IPS-18c (cell line): ENCODE measurements around the gene MYH15.
"Not testable (repeated sequence)": the region's sequence is repeated elsewhere in the genome, so short reads cannot be mapped to it uniquely, and the experiment has no call there.

Source experiments
- H3K4me3 ChIP-seq: 2 replicates; pipeline ENCODE4 v1.7.0; 2013; ENCODE audit warnings: low read depth, mild to moderate bottlenecking, low read length, moderate library complexity; ENCODE audit not compliant: insufficient read depth
- H3K9me3 ChIP-seq: one replicate; pipeline ENCODE4 v1.6.1; 2013; ENCODE audit warnings: mild to moderate bottlenecking, low read length, moderate library complexity; ENCODE audit not compliant: control insufficient read depth, insufficient read depth

MYH15 gene

DNA sequence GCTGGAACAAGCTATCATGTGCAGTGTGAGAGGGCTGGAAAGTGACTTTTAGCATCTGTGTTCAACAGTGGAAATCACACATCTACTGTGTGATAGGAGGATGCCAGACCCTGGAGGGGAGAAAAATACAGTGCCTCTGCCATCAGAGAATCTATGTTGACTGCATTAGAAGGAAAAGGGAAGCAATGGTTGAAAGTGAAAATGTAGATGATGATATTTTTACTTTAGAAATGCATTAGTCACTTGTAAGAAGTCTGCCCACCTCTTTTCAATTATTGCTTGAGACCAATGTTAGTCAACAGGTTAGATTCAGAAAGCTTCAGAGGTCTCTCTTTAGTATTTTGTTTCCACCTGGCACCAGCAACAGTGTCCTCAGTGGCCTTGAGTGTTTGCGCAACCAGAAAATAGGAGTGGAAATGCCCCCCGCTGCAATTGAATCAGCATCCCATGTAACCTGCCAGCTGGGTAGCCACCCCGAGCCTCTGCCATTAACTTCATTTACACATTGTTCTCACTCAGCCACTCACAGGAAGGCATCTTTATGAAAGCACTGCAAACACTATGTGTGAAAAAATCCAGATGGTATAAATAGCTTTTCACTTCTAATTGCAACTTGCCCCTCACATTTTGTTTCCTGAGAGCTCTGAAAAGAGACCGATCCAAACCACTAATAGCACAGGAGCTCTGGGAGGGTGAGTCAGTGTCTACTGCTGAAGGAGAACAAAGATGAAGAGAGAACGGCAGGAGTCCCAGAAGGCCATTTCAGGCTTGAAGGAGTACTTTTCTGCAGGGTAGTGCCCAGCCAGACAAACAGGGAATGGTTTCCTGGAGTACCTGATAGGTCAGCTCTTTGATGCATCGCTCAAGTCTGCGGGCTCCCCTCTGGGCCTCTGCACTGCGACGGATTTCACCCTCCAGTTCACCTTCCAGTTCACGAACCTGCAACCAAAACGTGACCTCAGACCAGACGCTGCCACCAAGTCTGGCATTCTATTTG, 122.0 kb downstream of the MYH15 start:
- H3K9me3 ChIP-seq: no peaks in the 10 kb centered on the region
- no peak overlapping the region for H3K4me3 ChIP-seq

DNA sequence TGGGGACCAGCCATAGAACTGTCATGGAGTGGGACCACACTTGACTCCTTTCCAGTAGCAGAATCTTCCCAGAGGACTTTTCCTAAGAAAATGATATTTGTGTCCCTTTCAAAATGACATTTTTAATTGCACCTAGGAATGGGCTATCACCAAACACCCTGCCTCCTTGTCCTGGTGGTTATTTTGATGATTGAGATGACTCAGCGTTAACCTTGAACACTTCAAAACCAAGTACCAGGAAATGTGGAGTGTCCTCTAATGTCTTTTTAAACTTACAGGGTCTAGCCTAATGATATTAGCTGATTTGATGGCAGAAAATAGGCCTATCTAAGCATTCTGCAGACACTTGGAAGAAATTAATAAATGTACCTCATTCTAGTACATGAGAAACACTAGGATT, 123.3 kb downstream of the MYH15 start:
- Histone ChIP-seq H3K9me3 (no peaks in the 10 kb centered on the region), H3K4me3 (no peak overlapping the region)

DNA sequence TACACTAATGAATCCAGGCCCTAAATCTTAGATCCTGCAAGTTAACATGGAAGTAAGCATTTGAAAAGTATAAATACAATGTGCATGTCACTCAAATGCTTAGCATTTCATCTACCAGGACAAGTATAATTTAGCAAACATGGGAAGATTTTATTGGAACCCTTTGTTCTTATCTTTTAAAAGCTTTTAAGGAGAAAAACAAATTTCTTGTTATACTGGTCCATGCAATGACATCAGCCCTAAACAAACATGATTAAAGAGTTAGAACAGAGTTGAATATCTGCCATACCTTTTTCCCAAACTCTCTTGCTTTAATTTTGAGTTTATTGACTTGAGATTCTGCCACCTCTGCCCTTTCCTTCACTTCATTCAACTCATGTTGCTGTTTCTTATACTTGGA, 127.1 kb downstream of the MYH15 start:
- Histone ChIP-seq H3K4me3 (no peak overlapping the region), H3K9me3 (no peaks in the 10 kb centered on the region)

DNA sequence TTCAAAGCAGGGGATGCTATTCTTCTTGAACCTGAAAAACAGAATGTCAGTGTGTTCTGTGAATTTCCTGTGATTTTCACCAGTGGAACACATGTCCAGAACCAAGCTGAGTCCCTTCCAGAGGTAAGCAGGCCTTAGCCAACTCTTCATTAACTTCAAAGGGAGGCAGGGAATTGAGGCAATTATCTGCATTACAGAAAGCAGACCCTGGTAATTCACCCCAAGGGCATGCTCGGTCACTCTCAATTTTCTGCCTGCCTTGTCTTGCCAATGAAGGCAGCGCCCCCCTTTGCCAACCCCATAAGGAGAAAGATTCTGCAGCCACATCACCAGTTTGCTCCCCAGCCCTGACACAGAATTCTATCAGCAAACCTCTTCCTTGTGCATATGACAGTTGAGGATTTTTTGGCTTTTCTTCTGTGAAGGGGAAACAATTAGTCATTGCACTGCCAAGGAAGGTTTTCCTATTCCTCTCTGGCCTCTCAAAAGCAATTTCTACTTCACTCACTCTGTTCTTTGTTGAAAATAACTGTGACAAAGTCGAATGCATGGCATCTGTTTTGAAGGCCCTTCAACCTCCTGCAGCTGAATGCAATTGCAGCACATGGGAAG, 128.8 kb downstream of the MYH15 start:
- Histone ChIP-seq H3K9me3 (no peaks in the 10 kb centered on the region), H3K4me3 (no peak overlapping the region)

DNA sequence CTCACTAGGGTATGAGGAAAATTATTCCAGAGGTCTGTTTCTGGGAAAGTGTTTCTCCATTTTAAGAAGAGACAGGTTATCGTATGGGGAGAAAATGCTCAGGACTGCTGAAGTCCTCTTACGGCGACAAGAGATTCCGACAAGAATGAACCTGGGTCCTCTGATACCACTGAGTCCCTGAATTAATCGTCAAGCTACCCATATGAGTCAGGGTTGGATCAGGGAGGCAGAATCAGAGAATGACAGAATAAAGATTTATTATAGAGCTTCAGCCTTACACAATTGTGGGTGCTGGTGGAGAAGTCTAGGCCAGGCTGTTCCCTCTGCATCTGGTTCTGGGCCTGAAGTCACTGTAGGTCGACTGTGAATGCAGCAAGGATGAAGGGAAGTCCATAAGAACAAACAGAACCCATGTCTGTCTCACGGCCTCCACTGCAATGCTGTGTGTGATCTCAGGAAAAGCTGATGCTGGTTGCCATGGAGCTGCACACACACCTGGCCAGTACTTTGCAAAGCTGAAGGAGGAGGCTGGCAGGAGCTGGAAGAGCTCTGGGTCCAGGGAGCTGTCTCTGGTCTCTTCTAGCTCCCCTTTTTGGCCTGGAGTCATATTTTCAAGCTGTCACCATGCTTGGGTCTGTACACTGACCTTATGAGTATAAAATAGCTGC, 130.1 kb downstream of the MYH15 start:
- Histone ChIP-seq H3K4me3 (no peak overlapping the region), H3K9me3 (no peaks in the 10 kb centered on the region)

DNA sequence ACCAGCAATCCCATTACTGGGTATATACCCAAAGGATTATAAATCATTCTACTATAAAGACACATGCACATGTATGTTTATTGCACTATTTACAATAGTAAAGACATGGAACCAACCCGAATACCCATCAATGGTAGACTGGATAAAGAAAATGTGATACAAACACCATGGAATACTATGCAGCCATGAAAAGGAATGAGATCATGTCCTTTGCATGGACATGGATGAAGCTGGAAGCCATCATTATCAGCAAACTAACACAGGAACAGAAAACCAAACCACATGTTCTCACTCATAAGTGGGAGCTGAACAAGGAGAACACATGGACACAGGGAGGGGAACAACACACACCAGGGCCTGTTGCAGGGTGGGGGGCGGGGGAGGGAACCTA, 131.4 kb downstream of the MYH15 start:
- H3K4me3 ChIP-seq: not testable (repeated sequence)

DNA sequence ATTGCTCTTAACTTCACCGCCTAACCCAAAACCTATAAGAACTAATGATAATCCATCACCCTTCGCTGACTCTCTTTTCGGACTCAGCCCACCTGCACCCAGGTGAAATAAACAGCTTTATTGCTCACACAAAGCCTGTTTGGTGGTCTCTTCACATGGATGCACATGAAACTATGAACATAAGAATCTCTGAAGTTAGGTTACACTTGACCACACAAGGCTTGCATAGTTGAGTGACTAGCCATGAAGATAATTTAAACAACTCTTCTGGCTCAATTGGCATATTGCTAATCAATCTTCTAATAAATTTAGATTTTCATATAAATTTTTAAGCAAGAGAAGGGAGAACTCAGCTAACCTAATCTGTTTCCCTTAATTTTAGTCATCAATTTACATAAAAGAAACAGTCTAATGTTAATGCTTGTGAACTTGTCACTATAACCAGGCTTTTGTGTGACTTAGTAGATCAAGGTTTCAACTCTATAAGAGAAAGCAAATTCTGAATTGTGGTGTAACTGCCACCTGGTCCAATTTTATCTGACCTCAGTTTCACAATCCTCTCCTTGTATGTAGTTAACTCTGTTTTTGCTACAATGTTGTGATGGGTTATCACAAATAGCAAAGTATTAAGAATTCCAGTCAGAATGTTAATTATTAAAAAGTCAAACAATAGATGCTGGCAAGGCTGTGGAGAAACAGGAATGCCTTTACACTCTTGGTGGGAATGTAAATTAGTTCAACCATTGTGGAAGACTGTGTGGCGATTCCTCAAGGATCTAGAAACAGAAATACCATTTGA, 132.0 kb downstream of the MYH15 start:
- no peaks in the 10 kb centered on the region for H3K9me3 ChIP-seq
- H3K4me3 ChIP-seq: no peak overlapping the region

More for the DNA sequence above, 131.4 kb downstream of the MYH15 start:
- not testable (repeated sequence) for H3K9me3 ChIP-seq

DNA sequence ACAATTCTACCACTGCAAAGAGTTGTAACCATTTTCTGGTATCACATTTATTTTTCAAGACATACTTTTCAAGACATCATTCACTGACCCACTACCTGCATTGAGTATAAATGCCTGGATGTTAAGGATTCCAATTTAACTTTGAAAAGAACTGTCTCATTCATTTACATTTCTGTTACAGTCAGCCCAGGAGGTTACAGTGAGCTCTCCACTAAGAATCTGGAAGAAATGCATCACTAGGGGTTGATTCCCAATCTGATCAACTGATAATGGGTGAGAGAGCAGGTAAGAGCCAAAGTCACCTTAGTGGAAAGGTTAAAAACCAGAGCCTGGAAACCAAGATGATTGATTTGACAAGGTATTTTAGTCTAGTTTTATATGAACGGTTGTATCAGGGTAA, 133.0 kb downstream of the MYH15 start:
- Histone ChIP-seq H3K4me3 (no peak overlapping the region), H3K9me3 (no peaks in the 10 kb centered on the region)

DNA sequence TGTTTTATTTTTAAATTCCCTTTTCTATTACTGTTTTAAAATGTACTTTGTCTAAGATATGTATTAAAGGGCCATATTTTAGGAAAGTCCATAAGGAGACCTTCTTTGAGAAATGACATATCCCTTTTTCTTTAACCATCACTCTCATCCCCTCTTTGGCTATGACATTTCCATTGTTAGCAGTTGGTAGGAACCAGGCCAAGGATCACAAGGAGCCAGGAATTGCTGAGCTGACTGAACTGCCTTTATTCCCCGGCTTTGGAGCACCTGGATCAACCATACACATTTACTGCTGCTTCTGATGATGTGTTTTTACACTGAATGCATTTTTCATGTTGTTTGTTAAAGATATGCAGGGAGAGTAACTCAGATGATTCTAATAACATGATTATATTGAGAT, 134.4 kb downstream of the MYH15 start:
- Histone ChIP-seq H3K4me3 (no peak overlapping the region), H3K9me3 (no peaks in the 10 kb centered on the region)

DNA sequence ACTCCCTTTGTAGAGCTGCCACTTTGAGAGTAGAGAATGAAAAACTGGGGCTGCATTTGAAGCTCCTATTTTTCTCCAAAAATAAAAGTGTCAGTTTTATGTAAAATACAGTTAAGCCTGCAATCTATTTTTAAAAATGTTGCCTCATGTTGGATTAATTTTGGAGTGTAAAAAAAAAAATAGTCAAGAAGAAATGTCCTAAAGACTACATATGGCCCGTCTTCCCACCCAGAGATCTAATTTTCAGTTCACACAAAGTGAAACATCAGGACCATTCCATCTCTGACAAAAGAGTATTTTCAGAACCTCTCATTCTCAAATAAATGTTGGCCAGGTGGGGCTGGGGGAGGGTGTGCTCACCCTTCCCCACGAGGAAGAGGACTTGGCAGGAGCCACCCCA, 151.4 kb downstream of the MYH15 start:
- H3K9me3 ChIP-seq: no peaks in the 10 kb centered on the region
- H3K4me3 ChIP-seq: no peak overlapping the region

DNA sequence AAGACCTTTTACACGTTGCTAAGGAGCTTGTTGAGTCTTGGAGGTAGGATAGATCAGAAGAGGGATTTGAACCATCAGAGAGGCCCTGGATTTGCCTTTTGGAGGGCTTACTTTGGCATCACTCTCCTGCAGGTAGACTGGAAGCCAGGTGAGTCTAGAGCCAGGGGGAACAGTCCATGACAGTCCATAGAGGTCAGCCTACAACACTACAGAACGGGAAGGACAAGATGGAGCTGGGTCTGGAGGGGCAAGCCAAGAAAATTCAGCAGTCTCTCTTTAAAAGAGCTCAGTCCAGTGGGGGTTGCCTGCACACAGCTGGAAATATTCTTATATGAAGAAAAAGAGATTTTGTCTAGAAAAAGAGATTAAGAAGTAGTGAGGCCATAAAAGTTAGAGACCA, 153.4 kb downstream of the MYH15 start:
- Histone ChIP-seq H3K9me3 (no peaks in the 10 kb centered on the region), H3K4me3 (no peak overlapping the region)

DNA sequence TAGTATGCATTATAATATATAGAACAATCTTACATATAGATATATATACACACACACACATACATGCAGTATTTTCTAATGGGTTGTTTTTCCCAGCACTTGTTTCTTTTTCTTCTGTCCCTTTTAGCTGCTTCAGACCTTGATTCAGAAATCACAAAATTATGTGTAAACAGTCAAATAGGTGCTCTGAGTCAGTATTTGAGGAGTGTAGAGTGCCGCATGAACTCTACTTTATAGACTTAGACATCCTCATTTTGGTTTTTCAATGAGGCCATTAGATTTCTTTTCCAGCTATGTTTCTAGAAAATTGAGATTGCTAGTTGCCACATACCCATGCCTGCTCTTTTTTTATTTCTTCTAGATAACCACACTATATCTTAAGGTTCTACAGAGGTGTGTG, 155.8 kb downstream of the MYH15 start:
- Histone ChIP-seq H3K4me3 (no peak overlapping the region), H3K9me3 (no peaks in the 10 kb centered on the region)

DNA sequence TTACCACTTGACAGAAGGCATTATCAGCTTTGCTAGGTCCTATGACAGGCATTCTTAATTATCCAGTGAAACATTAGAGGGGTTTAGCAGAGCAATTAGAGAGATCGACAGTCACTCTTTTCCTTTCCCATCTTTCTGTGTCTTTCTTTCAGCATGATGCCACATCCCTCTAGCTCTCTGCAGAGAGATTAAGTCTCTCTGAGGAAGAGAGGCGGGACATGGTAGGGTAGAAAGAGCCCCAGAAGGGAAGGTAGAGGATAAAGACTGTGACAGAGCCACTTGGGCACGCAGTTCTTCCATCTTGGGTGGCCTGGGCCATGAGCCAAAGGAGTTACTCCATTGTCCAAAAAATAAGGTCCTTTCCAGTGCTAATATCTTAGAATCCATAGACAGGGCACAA, 158.2 kb downstream of the MYH15 start:
- no peak overlapping the region for H3K4me3 ChIP-seq
- peaks cover under 1% of the 10 kb centered on the region for H3K9me3 ChIP-seq

DNA sequence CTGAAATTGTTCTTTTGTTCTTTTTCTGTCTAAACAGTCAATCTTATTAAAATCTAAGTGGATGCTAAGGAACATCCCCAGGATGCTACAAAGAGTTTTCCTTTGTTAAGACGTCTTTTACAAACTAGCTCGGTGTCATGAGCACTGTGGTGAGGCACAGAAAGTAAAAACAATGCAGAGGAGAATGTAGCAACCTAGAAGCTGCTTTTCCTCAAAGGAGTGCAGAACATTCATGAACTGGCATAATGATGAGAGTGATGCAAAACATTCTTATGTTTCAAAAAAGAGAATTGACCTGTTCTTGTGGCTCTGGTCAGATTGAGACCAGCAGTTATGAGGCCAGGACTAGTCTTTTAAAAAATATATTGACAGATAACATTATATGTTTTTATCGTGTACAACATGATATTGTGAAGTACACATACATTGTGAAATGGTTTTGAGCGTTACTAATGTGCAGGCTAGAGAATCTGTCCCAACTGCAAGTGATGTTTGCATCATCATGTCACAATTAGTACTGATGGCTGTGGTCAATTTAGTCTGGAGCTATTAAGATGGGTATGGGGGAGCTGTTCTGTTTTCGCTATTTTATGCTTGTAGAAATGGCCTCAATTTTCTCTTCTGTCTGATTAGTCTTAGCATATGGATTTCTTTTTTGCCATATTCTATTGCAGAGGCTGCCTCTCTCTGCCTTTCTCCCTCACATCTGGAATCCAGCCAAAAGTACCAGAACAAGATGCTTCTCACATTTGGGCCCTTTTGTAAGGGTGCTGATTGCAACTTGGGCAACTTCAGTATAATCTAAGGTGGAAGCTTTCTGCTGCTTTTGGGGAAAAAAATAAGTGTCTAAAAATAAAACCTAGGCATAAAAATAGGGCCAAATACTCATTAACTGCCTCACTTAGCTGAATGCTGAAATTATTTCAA, 163.8 kb downstream of the MYH15 start:
- Histone ChIP-seq H3K9me3 (peaks cover 2% of the 10 kb centered on the region), H3K4me3 (no peak overlapping the region)

DNA sequence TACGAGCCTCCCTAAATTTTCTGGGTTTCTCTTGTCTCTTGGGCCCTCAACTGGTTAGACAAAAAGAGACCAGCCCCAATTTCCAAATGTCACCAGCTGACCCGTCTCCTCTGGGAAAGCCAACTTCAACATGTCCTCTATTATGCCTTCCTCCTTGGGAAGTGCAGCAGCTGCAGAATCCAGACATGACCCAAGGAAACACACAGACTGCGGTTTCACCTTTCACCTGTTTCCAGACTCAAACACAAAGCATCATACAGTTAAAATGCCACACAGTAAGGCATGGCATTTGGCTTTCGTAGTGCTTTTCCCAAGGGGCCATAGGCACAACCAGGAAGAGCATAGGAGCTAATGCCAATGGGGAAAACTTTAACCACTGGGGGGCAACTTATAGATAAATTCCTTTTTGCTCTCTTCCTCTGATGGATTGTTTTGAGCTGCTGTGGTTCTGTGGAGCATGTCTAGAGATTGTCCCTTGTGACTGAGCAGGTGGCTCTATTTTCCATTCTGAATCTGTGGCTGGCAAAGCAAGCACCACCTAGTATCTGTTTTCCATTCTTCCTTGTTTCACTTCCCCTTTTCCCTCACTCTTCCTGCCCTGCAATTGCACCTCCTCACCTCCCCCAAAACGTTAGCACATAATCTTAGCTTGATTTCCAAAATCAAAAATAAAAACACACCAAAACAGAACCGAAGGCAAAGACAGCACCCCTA, 164.7 kb downstream of the MYH15 start:
- H3K9me3 ChIP-seq: peaks cover 2% of the 10 kb centered on the region

DNA sequence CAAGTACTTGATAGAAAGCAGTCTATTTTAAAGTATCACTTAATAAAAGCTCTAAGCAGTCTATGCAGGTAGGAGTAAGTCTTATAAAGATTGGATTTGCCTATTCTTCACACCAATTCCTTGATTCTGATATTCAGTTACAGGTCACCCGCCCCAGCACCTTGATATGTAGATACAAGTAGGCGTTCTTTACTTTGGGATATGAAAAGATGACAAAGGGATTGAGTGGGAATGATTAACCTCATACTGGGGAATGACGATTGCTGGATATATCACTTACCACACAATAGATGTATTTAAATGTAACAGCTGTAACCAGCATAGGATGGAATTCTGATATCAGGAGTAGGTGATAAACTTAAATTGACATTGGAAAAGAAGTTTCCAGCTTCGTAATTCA, 166.9 kb downstream of the MYH15 start:
- Histone ChIP-seq H3K4me3 (no peak overlapping the region), H3K9me3 (peaks cover 2% of the 10 kb centered on the region)

More for the DNA sequence above, 164.7 kb downstream of the MYH15 start:
- no peak overlapping the region for H3K4me3 ChIP-seq
